GM12878 (cell line): ENCODE measurements around the gene GALNT9. TPM values are rescaled to one million over a fixed set of nuclear protein-coding genes. Genes with fewer than 3 reads are reported as not detected.

Experiments
- ATAC-seq: fragments of 200-7000 bp; cut with Tn5 transposase; 3 replicates; pipeline ENCODE4 v1.9.1; 2020; ENCODE audit warnings: mild to moderate bottlenecking, moderate library complexity
- BruUV-seq: library from RNA; stranded (reverse); fragments of 400-500 nt; replicated peaks from 2 replicates; lab custom pipeline; 2021; lab: Mats Ljungman, UMichigan
- CTCF ChIA-PET: fragments of 300-600 bp; sonication (Branson Sonifier 250); formaldehyde crosslinking; extraction: SDS; loops from one replicate; lab custom pipeline; 2021; ENCODE audit warnings: inconsistent platforms; lab: Yijun Ruan, JAX
- POLR2A ChIA-PET: fragments of 350-600 bp; formaldehyde crosslinking; extraction: SDS; loops from one replicate; lab custom pipeline; 2021; ENCODE audit warnings: inconsistent platforms; lab: Charles Lee
- RAD21 ChIA-PET: fragments of 300-600 bp; sonication (Branson Sonifier 250); formaldehyde crosslinking; loops from one replicate; lab custom pipeline; 2023; ENCODE audit warnings: antibody characterized with exemption; ENCODE audit not compliant: unreplicated experiment; lab: Charles Lee
- SMC1A ChIA-PET: fragments of 300-600 bp; sonication (Branson Sonifier 250); formaldehyde crosslinking; loops from one replicate; lab custom pipeline; 2023; ENCODE audit not compliant: unreplicated experiment, uncharacterized antibody; lab: Charles Lee
- DNase-seq: peaks from one replicate; pipeline ENCODE4 v3.0.0-alpha.2; 2011; ENCODE audit warnings: low read depth, low spot score
- FAIRE-seq: peaks from 3 replicates; lab custom pipeline; 2011; peaks lifted over from hg19 to GRCh38; lab: Jason Lieb, UNC
- H2AFZ ChIP-seq: 2 replicates; pipeline ENCODE4 v1.6.0; 2011; ENCODE audit warnings: low read depth, low read length, control low read depth; ENCODE audit not compliant: control insufficient read depth
- H3K27ac ChIP-seq: 2 replicates; pipeline ENCODE4 v1.5.1; 2011; ENCODE audit warnings: control low read depth; ENCODE audit not compliant: control insufficient read depth, insufficient read depth
- H3K27me3 ChIP-seq, 2 experiments: replicated peaks in 1 of 2; 2 replicates each; pipeline versions ENCODE4 v1.6.0 to v1.6.1; 2011; ENCODE audit warnings: low read length in 1 of 2; ENCODE audit not compliant: control insufficient read depth in 2 of 2, insufficient read depth in 2 of 2
- H3K36me3 ChIP-seq, 2 experiments: 2 replicates each; pipeline ENCODE4 v1.5.1; 2011; ENCODE audit warnings: low read length in 1 of 2; ENCODE audit not compliant: control insufficient read depth in 2 of 2, insufficient read depth in 2 of 2
- H3K4me1 ChIP-seq: 2 replicates; pipeline ENCODE4 v1.6.1; 2011; ENCODE audit warnings: mild to moderate bottlenecking, low read length, moderate library complexity, mixed read lengths; ENCODE audit not compliant: control insufficient read depth, insufficient read depth
- H3K4me2 ChIP-seq: 2 replicates; pipeline ENCODE4 v1.6.0; 2011; ENCODE audit warnings: control low read depth; ENCODE audit not compliant: control insufficient read depth, insufficient read depth
- H3K4me3 ChIP-seq: fragments of 200-600 bp; sonication (generic); 2 replicates; pipeline ENCODE4 v1.5.1; 2016
- H3K79me2 ChIP-seq: 2 replicates; pipeline ENCODE4 v1.6.0; 2011; ENCODE audit warnings: low read length; ENCODE audit not compliant: control insufficient read depth, insufficient read depth
- H3K9ac ChIP-seq: 2 replicates; pipeline ENCODE4 v1.8.0; 2011; ENCODE audit warnings: low read length, control low read depth, mixed read lengths; ENCODE audit not compliant: control insufficient read depth, insufficient read depth
- H3K9me3 ChIP-seq: replicated peaks from 3 replicates; pipeline ENCODE4 v1.5.1; 2011; ENCODE audit warnings: mild to moderate bottlenecking, low read length; ENCODE audit not compliant: control insufficient read depth, insufficient read depth
- H4K20me1 ChIP-seq: 2 replicates; pipeline ENCODE4 v1.6.0; 2011; ENCODE audit not compliant: control insufficient read depth, insufficient read depth
- HDAC6 ChIP-seq: fragments of 200-600 bp; sonication (generic); IDR thresholded peaks from one replicate; pipeline ENCODE4 v1.8.0; 2017; ENCODE audit warnings: antibody characterized with exemption; ENCODE audit not compliant: unreplicated experiment
- HDGF ChIP-seq: fragments of 450-650 bp; IDR thresholded peaks from 2 replicates; pipeline ENCODE4 v1.6.1; 2016; ENCODE audit warnings: antibody characterized with exemption
- LARP7 ChIP-seq: fragments of 450-650 bp; IDR thresholded peaks from 2 replicates; pipeline ENCODE4 v1.6.1; 2017; ENCODE audit warnings: mild to moderate bottlenecking
- SMAD5 ChIP-seq: IDR thresholded peaks from 2 replicates; pipeline ENCODE4 v1.6.1; 2016; ENCODE audit warnings: antibody characterized with exemption, low read depth
- TCF12 ChIP-seq: IDR thresholded peaks from 2 replicates; pipeline ENCODE4 v1.6.1; 2011; ENCODE audit warnings: low read depth, mild to moderate bottlenecking, low read length
- ZZZ3 ChIP-seq: IDR thresholded peaks from 2 replicates; pipeline ENCODE4 v1.6.1; 2011; ENCODE audit warnings: low read depth; ENCODE audit not compliant: control insufficient read depth, insufficient read length
- WGBS: methylation state at CpG from one replicate; pipeline ENCODE4 v1.1.6; 2016; ENCODE audit warnings: low lambda C conversion rate; ENCODE audit not compliant: insufficient replicate concordance, insufficient coverage; ENCODE audit errors: missing lambda C conversion rate; 5-methylcytosine and 5-hydroxymethylcytosine counted together
- in situ Hi-C: fragments of 300-500 bp; cut with MboI; formaldehyde crosslinking; loops from 9 replicates; pipeline ENCODE4 v1.14.3; 2018; ENCODE audit warnings: mixed read lengths
- intact Hi-C: fragments of 100-400 bp; cut with micrococcal nuclease; formaldehyde crosslinking; loops from one replicate; pipeline ENCODE4 v1.14.2; 2022; ENCODE audit not compliant: unreplicated experiment
- polyA plus RNA-seq, 11 experiments: library from polyadenylated mRNA; depleted of rRNA in 4 of 11; unstranded in 6 of 11; stranded (reverse) in 5 of 11; fragments of >200 nt; fragmentation: Nextera tagmentation in 4 of 11; fragmentation: Illumina TruSeq in 1 of 11; extraction: Ambion mirVana in 4 of 11; extraction: Trizol in 1 of 11; gene quantifications; 1 replicate in 1 of 11; 2 replicates in 10 of 11; pipeline versions ENCODE4 v1.2.1 to v1.2.3, GENCODE V29; 2011 to 2016; ENCODE audit warnings: inconsistent platforms in 2 of 11, missing spikeins in 2 of 11, low read depth in 1 of 11
- total RNA-seq, 4 experiments: library from RNA; depleted of rRNA in 3 of 4; stranded (reverse); fragments of >200 nt in 3 of 4; fragmentation: Illumina TruSeq in 1 of 4; extraction: Trizol in 1 of 4; gene quantifications; 2 replicates each; pipeline versions ENCODE4 v1.2.1 to v1.2.3, GENCODE V29; 2013 to 2021
- TF ChIP-seq, protein P1 (sequence below): IDR thresholded peaks from 2 replicates; pipeline ENCODE4 v1.6.1; 2011; ENCODE audit warnings: low read depth, mild to moderate bottlenecking, low read length, moderate library complexity, borderline replicate concordance; ENCODE audit errors: extremely low read depth
- TF ChIP-seq, protein P2 (sequence below): fragments of 450-650 bp; conservative IDR thresholded peaks from 2 replicates; pipeline ENCODE4 v1.6.1; 2017; ENCODE audit warnings: mild to moderate bottlenecking, moderate library complexity

The GALNT9 gene
- total and polyA plus RNA-seq, 10 of the 15 experiments (the other 5 are each of a cell fraction or from before 2014, with no cell fraction given), result 0.04 TPM; not detected in 9

DNA sequence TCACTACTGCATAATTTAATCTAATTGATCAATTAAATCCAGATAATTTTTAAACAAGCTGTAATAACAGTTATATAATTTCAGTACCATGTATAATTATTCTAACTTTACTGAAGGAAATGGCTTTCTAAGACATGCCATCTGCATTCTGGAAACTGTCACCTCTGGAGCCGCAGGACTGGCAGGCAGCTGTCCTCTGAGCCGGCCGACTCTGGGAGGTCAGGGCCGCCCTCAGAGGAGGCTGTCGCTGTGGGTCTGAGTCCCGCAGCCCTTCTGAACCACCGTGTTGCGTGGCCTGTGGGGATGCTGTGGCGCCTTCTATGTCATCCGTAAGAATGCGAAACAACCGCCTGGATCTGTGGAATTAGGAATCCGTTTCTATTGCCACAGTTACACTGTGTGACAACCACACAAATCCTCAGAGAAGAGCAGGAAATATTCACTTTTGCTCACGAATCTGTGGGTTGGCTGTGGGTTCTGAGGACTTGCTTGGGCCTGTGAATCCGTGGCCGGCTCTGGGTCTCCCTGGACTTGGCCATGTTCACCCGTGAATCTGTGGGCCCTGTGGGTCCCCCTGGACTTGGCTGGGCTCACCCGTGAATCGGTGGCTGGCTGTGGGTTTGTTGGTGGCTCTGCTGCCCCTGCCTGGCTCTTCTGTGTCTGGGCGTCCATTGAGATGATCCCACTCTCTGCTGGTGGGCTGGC, 17.2 kb upstream of the GALNT9 start (continued):
- TF ChIP-seq, protein P1, sequence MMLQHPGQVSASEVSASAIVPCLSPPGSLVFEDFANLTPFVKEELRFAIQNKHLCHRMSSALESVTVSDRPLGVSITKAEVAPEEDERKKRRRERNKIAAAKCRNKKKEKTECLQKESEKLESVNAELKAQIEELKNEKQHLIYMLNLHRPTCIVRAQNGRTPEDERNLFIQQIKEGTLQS, result no peak
- no peak for TF ChIP-seq SMAD5
- TF ChIP-seq, protein P2, sequence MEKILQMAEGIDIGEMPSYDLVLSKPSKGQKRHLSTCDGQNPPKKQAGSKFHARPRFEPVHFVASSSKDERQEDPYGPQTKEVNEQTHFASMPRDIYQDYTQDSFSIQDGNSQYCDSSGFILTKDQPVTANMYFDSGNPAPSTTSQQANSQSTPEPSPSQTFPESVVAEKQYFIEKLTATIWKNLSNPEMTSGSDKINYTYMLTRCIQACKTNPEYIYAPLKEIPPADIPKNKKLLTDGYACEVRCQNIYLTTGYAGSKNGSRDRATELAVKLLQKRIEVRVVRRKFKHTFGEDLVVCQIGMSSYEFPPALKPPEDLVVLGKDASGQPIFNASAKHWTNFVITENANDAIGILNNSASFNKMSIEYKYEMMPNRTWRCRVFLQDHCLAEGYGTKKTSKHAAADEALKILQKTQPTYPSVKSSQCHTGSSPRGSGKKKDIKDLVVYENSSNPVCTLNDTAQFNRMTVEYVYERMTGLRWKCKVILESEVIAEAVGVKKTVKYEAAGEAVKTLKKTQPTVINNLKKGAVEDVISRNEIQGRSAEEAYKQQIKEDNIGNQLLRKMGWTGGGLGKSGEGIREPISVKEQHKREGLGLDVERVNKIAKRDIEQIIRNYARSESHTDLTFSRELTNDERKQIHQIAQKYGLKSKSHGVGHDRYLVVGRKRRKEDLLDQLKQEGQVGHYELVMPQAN, result no peak

DNA sequence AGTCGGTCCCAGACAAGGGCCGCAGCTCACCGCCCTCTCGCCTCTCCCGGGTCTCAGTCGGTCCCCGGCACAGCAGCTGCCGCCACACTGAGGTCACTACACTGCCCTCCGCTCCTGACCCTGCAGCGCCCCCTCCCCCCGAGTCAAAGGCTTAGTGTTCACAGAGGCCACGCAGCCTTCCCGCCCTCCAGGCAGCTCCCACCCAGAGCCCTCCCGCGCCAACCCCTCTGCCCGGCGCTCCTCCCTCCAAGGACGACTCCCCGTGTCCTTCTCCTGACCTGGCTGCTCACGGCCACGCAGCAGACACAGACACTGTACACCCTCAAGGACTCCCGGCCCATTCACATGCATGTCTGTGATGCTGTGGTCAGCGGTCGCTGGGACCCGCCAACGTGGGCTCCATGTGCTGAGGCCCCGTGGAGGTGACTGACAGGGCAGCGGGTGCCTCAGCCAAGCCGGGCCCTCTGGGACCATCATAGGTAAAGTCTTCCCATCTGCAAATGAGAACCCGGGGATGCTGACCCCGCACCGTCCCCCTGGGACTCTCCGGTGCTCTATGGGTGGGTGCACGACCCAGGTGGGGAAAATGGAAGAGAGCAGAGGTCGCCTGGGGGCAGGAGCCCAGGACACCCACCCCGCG, 16.3 kb upstream of the GALNT9 start:
- no peak overlapping the region for H3K4me2 ChIP-seq
- no TSS peak for BruUV-seq
- no peaks in the 10 kb centered on the region; the same call in 2 of the 3 replicates for H3K9me3 ChIP-seq
- no peaks in the 10 kb centered on the region for H3K36me3 ChIP-seq
- no peaks in the 10 kb centered on the region for H3K4me1 ChIP-seq
- intact Hi-C loops (no loop called here), in situ Hi-C loops (no loop called here)
- ATAC-seq, result no peak
- no peak overlapping the region for H2AFZ ChIP-seq
- TF ChIP-seq HDAC6, result no peak
- TF ChIP-seq LARP7, result no peak
- no peak for TF ChIP-seq ZZZ3
- TF ChIP-seq HDGF, result no peak
- TF ChIP-seq TCF12, result no peak
- H3K4me3 ChIP-seq, result no peak overlapping the region
- no peak overlapping the region for H3K27ac ChIP-seq
- ChIA-PET POLR2A (no interaction called here), CTCF (no interaction called here), RAD21 (no interaction called here), SMC1A (no interaction called here)
- H3K9ac ChIP-seq, result no peak overlapping the region
- H3K27me3 ChIP-seq, result no peaks in the 10 kb centered on the region
- no peaks in the 10 kb centered on the region for H4K20me1 ChIP-seq
- H3K79me2 ChIP-seq, result no peaks in the 10 kb centered on the region
- no peak for DNase-seq
- 59% methylated on average over 21 of the region's 37 CpGs for WGBS
- no peak for FAIRE-seq
